SK-N-DZ (cell line): Measurements from ENCODE around the gene ENC1. TPM values are rescaled to one million over a fixed set of nuclear protein-coding genes. Genes with fewer than 3 reads are reported as not detected.
"Not testable (repeated sequence)": the region's sequence is repeated elsewhere in the genome, so short reads cannot be mapped to it uniquely, and the experiment has no call there.

ENCODE experiments used
- DNase-seq: peaks from one replicate; pipeline ENCODE4 v3.0.0-alpha.2; 2015; ENCODE audit warnings: low spot score
- polyA plus RNA-seq, 2 experiments: library from polyadenylated mRNA; depleted of rRNA; stranded (reverse); fragments of >200 nt; gene quantifications; 2 replicates each; pipeline ENCODE4 v1.2.3, GENCODE V29; 2014

The ENC1 gene, protein sequence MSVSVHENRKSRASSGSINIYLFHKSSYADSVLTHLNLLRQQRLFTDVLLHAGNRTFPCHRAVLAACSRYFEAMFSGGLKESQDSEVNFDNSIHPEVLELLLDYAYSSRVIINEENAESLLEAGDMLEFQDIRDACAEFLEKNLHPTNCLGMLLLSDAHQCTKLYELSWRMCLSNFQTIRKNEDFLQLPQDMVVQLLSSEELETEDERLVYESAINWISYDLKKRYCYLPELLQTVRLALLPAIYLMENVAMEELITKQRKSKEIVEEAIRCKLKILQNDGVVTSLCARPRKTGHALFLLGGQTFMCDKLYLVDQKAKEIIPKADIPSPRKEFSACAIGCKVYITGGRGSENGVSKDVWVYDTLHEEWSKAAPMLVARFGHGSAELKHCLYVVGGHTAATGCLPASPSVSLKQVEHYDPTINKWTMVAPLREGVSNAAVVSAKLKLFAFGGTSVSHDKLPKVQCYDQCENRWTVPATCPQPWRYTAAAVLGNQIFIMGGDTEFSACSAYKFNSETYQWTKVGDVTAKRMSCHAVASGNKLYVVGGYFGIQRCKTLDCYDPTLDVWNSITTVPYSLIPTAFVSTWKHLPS
- 8.4 and 11.2 TPM in 2 replicates for polyA plus RNA-seq (2014; cell fraction: cytosol; rRNA removed)
- polyA plus RNA-seq (2014; cell fraction: nucleus; rRNA removed), result 7.7 and 8.7 TPM in 2 replicates

DNA sequence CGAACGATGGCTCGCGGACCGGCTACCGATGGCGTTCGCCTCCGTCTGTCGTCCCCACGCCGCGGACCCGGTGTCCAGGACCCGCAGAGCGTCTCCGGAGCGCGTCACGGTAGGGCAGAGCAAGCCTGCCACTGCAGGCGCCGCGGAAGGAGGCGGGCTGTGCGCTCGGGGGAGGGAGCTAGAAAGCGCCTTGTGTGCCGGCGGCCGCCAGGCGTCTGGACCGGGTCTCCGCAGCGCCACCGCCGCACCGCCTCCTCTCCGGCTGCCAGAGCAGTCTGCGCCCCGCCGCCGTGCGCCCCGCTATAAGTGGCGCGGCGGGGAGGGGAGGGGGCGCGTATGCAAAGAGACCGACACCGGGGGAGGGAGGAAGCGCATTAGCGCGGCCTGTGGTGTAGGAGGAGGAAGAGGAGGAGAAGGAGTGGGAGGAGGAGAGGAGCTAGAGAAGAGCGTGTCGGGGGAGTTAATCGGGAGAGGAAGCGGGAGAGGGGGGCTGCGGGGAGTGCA is at the start of gene ENC1:
TSS of gene ENC1 (minus strand) at position 279 of the 504 bp plus-strand sequence. CDS start 4,243 bp downstream, outside the sequence.
- DNase-seq, result peak; percentile 98

DNA sequence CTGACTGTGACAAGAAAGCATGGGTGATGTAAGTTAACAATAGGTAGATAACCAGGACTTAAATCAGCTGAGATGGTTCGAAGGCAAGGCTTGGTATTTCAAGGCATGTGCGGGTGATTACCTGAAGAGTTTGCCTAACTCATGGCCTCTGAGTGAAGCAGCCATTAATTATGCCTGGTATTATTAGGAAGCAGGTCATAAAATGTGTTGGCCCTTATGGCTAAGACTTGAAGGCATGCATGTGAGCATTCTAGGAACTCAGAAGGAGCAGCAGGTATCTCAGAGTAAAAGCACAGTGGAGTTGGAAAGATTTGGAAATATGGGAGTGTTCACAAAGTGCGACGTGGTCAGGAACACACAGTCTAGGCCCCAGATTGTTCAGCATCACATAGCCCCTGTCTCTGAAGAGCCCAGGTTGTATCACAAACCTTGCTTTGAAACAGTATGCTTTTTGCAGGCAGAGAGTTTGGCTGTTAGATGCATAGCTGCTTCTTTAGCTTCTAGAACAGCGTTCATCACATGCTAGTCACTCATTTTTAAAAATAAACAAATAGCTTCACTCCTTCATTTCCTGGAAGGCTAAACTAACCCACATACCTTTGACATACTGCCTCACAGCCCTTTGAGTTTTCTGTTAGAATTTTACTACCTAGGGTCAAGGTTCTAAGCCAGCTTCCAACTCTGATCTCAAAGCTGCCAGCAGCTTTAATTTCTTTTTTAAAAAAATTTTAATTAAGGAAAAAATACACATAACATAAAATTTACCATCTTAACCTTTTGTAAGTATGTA is 46.6 kb upstream of the ENC1 start:
- DNase-seq, result no peak

DNA sequence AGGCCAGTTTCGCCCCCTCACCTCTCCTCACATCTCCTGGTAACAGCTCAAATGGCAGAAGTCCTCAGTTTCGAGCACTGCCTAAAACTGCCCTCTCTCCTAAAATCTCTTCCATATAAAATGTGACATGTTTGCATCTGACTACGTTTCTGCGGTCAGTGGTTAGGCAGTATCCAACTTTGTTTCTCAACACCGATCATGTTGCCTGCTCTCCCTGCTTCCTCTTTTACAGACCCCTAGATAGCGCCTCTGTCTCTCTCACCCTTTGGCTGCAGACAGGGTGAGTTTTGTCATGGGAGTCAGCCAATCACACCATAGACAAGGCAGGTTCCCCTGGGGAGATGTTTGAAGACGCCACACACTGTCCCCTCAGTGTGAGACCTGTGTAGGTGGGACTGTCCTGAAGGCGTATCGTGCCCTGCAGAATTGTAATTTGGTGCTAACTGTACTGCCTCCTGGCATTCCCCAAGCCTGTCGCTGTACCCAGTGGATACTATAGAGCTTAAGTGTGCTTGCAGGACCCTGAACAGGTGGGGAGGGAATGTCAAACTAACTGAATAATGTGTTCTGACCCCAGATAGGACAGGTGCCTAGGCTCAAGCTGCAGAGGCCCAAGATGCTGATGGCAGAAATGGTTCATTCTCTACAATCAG is 45.6 kb upstream of the ENC1 start:
- DNase-seq, result no peak

DNA sequence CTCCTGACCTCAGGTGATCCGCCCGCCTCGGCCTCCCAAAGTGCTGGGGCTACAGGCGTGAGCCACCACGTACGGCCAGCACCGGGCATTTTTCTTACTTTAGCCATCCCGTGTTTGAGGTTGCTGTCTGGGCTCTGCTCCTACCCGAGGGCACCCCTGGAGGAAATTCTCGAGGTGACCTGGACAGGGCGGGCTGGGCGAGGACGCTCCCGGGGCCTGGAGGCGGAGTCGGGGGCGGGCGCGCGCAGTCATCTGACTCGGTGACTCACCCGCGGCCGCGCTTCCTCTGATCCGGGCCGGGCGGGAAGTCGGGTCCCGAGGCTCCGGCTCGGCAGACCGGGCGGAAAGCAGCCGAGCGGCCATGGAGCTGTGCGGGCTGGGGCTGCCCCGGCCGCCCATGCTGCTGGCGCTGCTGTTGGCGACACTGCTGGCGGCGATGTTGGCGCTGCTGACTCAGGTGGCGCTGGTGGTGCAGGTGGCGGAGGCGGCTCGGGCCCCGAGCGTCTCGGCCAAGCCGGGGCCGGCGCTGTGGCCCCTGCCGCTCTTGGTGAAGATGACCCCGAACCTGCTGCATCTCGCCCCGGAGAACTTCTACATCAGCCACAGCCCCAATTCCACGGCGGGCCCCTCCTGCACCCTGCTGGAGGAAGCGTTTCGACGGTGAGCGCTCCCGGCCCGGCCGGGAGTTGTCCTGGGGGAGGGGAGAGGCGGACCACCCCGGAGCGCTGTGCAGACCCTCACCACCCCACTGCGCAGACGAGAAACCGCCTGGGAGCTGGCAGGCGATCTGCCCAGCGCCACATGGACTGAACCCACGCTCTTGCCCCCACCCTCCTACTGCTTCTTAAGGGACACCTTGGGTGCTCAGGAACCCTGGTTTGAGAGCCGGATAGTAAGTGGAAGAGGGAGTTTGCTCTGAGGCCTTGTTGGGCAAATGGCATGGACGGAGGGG is 44.6 kb upstream of the ENC1 start, which contains the start of gene HEXB:
TSS of gene HEXB (plus strand) at position 334 of the 952 bp plus-strand sequence. CDS start at position 362, 28 bp downstream.
- peak; percentile 70 for DNase-seq

DNA sequence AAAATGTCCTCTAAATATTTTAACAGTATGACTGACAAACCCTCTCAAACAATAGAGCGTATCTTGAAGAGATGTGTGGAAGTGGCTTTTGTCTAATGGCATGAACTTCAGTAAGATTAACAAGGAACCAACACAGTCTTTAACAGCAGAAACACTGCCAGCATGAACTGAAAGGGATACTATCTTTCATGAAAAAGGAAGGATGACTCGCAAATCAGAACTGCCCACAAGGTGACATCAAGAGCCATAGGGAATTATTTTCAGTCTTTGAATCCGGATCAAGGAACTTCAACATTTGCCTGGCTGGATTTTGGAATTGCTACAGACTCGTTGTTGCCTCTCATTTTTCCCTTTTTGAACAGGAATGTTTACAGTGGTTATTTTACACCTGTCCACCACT is 39.4 kb upstream of the ENC1 start:
- DNase-seq, result no peak

DNA sequence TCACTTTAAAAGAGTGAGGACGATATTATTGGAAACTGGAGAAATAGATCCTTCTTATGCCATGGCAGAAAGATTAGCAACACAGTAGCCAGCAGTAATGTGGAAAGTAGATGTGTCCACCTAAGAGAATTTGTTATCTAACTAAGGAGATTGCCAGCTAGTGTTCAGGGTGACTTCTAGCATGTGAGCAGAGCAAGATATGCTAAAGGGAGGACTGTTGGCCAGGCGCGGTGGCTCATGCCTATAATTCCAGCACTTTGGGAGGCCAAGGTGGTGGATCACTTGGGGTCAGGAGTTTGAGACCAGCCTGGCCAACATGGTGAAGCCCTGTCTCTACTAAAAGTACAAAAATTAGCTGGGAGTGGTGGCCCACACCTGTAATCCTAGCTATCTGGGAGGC is 38.8 kb upstream of the ENC1 start:
- not testable (repeated sequence) for DNase-seq

DNA sequence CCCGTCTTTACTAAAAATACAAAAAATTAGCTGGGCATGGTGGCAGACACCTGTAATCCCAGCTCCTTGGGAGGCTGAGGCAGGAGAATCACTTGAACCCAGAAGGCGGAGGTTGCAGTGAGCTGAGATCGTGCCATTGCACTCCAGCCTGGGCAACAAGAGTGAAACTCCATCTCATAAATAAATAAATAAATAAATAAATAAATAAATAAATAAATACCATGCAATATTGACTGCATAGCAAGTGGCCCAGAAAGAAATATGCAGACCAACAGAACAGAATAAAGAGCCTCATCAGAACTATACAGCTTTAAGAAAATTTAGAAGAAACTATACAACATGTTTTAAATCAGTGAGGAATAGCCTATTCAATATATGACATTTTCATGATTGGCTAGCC is 37.6 kb upstream of the ENC1 start:
- not testable (repeated sequence) for DNase-seq

DNA sequence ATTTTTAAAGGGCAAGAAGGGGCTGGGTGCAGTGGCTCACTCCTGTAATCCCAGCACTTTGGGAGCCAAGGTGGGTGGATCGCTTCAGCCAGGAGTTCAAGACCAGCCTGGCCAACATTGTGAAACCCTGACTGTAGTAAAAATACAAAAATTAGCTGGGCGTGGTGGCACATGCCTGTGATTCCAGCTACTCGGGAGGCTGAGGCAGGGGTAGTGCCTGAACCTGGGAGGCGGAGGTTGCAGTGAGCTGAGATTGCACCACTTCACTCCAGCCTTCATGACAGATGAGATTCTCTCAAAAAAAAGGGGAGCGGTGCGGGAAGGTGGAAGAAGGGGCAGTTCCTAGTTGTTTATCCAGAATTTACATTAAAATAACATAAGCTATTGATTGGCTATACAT is 35.9 kb upstream of the ENC1 start:
- not testable (repeated sequence) for DNase-seq

DNA sequence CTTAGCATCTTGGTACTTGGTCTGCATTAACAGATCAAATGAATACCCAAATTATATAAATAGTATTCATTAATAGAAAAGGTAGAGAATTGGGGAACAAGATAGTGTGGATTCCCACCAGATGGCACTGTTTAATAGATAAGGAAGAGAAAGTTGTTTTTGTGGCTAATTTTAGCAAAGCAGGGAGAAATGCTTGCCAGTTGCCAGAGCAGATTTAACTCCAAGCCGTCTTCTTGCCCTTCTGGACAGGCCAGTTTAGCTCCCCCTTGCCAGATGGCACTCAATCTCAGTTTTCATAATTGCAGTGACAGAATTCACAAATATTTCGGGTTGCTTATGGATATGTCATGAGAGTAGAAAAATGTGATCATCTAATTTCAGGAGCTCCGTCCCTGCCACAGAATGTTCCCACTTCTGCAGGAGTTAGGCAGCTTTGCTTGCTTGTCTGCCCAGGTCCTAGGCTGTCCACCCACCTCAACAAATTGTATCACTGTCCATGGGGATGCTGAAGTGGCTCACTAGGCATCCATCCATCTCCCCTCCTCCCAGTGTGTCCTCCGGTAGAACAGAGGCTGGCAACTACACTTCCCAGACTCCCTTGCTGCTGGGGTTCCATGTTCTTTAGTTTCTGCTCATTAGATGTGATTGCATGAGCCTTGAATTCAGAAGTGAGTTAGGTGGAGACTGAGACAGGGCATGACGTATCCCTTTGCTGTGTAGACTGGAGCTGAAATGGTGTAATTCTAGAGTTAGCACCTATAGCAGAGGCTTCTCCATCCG is 32.7 kb upstream of the ENC1 start:
- peak; percentile 65 for DNase-seq

DNA sequence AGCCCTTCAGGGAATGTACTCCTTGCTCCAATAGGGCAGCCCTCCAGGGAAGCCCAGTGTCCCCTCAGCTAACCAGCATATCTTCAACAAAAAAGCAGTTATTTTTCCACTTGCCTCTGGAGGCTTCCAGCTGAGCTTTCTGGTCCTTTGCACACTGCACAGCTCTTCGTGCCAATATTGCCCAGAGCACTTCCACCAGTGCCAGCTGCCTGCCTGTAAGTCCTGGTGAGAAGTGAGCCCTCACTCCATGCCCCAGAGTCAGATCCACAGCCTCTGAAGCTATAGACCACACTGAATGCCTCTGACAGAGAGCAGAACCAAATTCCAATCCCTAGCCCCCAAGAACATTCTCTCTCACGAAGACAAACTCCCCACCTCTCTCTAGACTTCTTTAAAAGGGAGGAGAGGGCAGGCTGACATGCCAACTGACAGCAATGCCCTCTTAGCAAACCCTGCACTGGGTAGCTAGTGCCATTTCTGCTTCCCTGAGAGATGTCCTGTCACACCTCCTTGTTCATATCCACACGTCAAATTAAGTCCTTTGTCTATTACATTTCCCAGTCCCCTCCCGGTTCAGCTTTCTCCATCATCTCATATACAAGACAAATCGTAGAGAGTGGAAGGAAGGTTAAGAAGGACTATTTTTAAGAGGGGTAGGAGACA is 31.8 kb upstream of the ENC1 start:
- no peak for DNase-seq

DNA sequence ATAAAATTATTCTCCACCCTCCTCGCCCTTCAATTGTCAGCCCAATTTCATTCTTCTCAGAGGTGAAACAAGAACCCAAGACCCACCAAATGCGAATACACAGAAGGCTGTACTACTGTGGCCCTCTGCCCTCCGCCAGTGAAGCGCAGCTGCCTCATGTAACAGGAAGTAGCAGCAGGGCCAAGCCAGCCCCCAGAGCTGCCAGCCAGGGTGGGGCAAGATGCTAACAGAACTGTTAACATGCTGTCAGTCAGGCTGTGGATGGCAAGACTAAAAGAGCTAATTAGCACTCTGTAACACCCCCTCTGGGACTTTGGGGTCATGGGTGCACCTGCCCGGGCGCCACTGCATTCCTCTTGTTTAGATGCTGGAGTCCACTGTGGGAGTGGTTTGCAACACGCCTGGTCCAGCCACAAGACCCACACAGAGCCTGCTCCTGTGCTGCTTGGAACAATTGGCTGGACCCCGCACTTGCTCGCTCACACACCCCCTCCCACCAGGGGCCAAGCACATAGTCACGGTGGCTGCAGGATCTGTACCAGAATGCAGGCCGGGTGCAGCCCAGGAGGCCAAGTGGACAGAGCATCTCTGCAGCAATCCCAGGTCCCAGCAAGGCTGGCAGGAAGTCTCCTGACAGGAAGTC is 30.0 kb upstream of the ENC1 start:
- no peak for DNase-seq

DNA sequence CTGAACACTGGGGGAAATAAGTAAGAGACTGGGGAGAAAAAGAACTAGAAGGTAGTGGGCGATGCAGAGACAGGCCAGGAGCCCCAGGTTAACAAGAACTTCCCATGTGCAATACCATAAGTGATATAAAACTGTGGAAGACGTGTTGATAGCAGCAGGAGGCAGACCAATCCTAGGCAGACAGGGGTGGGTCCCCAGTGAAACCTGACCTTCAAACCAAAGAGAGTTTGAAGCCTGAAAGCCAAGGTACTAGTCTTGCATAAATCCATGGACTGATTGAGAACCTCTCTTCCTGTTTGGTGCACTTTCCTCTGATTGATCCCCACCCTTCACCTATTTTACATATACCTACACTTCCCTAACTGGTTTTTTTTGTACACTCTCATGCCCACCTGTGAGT is 29.3 kb upstream of the ENC1 start:
- no peak for DNase-seq

DNA sequence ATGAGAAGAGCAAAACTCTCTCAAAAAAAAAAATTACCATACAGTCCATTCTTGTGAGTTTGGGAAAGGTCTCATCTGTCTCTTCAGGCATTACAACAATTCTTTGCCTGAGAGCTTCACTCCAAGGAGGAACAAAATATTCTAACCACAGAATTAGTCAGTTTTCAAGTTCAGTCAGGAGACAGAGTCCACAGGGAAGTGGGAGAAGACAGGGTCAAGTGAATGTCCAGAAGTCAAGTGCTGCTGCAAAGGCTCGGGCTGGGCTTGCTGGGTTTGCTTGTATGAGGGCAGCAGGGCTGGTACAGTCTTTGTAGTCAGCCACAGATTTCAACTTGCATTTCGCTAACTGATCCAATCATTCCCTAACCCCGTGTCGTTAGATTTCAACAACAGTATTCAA is 26.9 kb upstream of the ENC1 start:
- no peak for DNase-seq

DNA sequence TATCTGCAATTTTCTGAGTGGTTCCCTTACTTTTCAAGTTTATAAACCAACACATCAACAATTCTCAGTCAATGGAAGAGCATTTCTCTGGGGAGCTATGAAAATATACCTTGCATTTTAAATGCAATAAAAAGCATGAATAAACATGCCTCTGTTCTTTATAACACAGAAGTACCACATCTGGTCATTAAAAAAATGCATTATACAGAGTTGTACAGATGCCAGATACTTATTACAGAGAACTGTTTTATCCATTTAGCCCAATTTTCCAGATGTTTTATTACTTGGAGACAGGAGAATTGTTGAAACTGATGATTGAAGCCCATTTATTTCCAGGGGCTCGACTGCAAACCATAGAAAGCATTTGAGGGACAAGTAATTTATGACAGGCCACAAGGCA is 25.3 kb upstream of the ENC1 start:
- no peak for DNase-seq

DNA sequence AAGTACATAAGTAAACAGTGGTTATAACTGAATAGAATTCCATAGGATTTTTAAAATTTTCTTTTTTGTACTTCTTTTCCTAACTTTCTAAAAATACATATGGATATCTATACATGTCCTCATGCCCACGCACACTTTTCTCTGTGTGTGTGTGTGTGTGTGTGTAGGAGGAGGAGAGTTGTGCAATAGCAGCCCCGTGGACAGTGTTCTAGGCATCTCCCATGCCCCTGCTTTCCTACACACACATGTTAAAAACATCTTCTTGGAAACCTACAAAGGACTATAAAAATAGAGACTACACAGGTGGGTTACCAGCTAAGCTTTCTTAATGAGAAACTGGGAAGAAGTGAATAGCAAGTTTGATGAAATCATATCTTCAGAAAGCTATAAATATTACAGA is 24.7 kb upstream of the ENC1 start:
- DNase-seq, result no peak

DNA sequence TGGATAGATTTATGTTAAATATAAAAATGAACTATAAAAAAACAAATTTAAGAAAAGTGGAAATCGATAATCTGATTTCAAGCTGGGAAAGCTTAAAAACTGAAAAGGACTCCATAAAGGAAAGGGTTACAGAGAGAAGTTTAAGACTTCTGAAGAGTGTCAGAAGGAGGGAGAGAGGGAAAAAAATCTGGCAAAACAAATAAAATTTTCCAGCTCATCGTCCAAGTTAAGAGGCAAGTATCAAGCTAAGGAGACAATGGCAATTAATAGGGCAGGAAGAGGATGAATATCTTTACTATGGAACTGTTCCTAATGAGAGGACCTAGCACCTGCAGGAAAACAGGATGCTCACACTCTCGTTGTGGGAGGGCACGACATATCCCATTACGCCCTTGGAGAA is 24.0 kb upstream of the ENC1 start:
- no peak for DNase-seq

DNA sequence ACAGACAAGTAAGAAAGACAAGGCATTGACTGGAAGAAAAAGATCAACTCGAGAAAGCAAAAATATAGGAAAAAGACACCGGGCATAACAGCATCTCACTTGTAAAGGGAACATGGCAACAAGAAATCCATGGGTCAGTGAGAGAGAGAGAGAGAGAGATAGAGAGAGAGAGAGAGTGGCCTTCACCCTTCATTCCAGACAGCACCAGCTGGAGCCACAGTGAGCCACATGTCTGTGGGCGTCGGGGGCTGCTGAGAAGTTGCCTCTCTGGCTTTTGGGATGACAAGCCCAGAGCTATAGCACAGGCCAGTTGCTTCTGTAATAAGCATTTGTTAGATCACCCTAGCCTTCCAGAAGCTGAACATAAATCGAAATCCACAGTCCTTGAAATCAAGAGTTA is 20.3 kb upstream of the ENC1 start:
- DNase-seq, result no peak

DNA sequence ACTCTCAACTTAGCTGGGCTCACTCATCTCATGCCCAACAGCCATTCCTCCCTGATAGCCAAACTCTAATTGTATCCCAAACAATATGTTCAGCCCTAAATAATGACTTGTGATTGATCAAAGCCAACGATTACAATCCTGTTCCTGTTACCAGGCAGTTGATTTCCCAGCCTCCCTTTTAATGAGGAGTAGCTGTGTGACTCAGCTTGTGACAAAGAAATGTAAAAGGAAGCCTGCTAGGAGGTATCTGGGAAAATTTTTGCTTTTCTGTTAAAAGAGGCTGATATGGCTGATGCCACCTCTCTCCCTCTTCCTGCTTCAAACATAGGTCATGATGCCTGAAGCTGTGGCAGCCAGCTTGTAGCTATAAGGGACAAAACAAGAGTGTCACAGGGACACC is 19.6 kb upstream of the ENC1 start:
- no peak for DNase-seq
